Measurements from ENCODE around the gene PF4V1.

Gene PF4V1

GRCh38 chr4:73847526-73848182, 5.4 kb upstream of the PF4V1 start:
- no peak for DNase-seq (ENCODE audit: low read depth in 2 of 2)

DNA sequence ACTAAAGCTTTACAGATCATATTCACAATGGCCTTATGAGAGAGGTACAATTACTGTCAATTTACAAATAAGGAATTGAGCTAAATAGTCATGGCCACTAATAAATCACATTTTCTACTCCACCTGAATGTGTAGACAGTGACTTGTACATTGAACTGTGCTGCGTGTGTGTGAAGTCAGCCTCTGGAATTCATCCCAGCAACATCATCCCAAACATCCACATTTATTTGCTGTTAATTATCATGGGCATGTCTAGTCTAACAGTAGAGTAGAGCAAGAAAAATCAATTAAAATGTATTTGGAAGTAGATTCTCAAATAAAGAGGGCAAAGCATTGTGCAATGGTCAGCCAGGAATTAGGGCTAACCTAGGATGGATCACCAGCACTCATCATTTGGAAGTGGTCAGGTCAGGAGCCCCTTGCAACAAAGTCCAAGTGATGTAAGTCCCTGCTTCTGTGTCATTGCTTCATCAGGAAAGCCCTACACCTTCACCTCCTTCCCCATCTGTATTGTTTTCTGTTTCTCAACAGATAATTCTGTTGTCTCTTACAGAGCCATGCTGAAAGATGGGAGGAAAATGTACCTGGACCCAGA, 4.8 kb upstream of the PF4V1 start:
- no peak for DNase-seq (ENCODE audit: low read depth in 2 of 2)

DNA sequence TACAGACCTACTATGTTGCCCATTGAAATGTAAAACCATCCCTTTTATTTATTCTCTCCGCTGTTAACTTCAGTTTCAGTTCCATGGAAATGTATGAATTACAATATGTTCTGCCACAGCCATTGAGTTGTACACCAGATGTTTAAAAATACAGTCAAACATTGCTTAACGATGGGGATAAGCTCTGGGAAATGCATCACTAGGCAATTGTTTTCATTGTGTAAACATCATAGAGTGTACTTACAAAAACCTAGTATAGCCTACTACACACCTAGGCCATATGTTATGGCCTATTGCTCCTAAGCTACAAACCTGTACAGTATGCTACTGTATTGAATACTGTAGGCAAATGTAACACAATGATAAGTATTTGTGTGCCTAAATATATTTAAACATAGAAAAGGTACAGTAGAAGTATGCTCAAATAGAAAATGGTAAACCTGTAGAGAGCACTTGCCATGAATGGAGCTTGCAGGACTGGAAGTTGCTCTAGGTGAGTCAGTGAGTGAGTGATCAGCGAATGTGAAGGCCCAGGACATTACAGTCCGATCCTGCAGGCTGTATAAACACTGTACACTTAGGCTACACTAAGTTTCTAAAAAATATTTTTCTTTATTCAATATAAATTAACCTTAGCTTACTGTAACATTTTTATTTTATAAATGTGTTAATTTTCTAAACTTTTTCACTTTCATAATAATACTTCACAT, 2.7 kb upstream of the PF4V1 start:
- no peak for DNase-seq (ENCODE audit: low read depth in 2 of 2)

- no peak for DNase-seq (ENCODE audit: low read depth in 2 of 2)
These were observed 1.8 kb upstream of the PF4V1 start for GRCh38 chr4:73851293-73851692.

- DNase-seq (ENCODE audit: low read depth in 2 of 2) = no peak
These were observed 325 bp upstream of the PF4V1 start for GRCh38 chr4:73852771-73853170.

- no peak for DNase-seq (ENCODE audit: low read depth in 2 of 2)
These were observed 800 bp downstream of the PF4V1 start for GRCh38 chr4:73853718-73854473.

GRCh38 chr4:73855406-73855805, 2.3 kb downstream of the PF4V1 start:
- DNase-seq (ENCODE audit: low read depth in 2 of 2) = no peak

DNA sequence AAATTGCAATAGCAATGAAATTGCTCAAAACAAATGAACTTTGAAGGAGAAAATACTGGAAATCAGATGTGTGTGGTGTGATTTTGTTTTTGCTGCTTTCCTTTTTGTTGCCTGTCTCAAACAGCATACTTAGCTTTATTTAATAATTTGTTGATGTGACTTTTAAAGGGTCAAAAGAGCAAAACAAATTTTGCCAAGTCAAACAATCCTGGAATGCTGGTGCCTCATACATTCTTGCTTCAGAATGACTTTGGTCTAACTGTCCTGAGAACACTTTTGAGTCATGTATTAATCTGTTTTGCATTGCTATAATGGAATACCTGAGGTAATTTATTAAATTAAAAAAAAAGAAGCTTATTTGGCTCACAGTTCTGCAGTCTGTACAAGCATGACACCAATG, 3.4 kb downstream of the PF4V1 start:
- no peak for DNase-seq (ENCODE audit: low read depth in 2 of 2)

DNA sequence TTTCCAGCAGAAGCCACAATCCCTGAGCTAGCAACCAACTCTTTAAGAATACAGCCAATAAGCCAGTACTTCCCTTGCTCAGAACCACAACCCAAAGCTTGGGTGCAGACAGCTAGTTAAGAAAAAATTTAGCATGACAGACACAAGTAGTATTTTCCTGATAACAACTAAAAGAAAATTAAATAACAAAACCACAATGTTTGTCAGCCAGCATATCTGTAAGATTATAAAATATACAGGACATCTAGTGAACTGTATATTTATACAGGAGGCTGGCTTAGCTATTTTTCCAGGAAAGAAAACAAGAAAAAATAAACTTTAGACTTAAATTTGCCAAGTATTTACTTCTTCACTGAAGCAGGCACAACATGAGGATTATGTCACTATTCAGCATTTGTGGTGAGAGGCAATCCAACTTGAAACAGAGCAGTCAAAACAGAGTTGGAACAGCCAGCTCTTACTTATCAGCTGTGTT, 6.6 kb downstream of the PF4V1 start:
- DNase-seq (ENCODE audit: low read depth in 2 of 2) = no peak

DNA sequence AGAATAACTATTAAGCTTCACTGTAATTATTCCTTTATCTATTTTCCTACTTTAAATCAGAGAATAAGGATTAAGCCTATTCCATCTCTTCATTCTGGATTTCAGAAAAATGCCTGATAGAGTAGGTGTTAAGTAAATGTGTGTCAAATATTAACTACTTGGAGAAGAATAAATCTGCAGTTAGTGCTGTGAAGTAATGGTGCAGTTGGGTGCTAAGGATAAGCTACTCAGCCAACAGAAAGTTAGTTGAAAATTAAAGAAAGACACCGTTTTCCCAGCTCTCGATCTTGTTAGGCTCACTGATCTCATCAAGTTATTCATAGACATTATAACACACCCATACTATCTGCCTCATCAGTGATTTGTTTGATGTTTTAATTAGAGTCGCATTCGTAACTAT, 7.1 kb downstream of the PF4V1 start:
- DNase-seq (ENCODE audit: low read depth in 2 of 2) = no peak

DNA sequence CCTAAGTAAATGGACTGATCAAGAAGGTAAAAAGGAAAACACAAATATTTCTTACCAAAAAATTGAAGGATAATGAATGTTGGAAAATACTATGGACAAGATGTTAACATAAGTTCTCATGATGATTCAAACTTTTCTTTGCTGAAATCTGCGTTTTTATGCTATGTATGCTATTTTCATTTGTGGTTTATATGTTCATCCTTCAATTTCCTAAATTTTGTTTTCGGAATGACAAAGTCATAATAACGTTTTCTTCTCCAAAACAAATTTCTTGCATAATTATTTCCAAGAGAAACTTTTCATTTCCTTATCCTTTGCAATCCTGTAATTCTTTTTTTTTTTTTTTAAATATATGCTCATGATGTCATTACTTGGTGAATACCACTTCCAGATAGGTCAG, 7.8 kb downstream of the PF4V1 start:
- no peak for DNase-seq (ENCODE audit: low read depth in 2 of 2)

GRCh38 chr4:73862322-73862721, 9.2 kb downstream of the PF4V1 start:
- no peak for DNase-seq (ENCODE audit: low read depth in 2 of 2)

- no peak for DNase-seq (ENCODE audit: low read depth in 2 of 2)
These were observed 11.3 kb downstream of the PF4V1 start for GRCh38 chr4:73864365-73864764.

DNA sequence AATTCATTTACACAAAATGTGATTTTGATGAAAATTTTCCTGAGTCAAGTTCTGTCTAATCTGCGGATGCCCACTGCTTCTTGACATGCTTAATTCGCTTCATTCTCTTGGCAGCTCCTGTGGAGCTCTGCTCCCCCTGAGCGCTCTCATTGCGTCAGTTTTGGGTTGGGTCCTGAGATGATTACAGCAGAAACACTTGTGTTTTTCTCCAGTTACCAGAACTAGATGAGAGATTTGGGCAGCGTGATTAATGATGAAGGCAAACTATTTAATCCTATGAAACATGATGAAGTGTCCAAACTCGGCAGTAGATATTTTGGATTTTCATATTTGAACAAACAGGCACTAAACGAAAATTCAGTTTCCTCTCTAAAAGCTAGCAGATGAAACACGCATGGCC, 11.9 kb downstream of the PF4V1 start:
- DNase-seq (ENCODE audit: low read depth in 2 of 2) = no peak

- no peak for DNase-seq (ENCODE audit: low read depth in 2 of 2)
These were observed 12.5 kb downstream of the PF4V1 start for GRCh38 chr4:73865431-73866096.

DNA sequence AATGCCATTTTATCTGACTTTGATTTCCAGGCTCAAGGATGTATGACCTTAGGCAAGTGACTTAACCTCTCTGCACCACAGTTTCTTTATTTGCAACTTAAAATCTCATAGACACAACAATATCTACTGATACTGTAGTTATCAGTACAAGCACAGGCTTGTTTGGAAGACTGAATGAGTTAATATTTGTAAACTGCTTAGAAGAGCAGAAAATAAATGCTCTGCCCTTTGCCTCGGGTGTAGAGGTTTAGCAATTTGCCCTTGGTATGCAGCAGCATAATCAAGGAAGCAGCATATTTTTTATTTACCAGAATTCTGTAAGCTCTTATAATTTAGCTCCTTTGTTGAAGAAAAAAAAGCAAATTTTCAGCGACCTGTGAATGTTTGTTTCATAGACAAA, 13.2 kb downstream of the PF4V1 start:
- no peak for DNase-seq (ENCODE audit: low read depth in 2 of 2)

- DNase-seq (ENCODE audit: low read depth in 2 of 2) = no peak
These were observed 14.7 kb downstream of the PF4V1 start for GRCh38 chr4:73867783-73868182.

DNA sequence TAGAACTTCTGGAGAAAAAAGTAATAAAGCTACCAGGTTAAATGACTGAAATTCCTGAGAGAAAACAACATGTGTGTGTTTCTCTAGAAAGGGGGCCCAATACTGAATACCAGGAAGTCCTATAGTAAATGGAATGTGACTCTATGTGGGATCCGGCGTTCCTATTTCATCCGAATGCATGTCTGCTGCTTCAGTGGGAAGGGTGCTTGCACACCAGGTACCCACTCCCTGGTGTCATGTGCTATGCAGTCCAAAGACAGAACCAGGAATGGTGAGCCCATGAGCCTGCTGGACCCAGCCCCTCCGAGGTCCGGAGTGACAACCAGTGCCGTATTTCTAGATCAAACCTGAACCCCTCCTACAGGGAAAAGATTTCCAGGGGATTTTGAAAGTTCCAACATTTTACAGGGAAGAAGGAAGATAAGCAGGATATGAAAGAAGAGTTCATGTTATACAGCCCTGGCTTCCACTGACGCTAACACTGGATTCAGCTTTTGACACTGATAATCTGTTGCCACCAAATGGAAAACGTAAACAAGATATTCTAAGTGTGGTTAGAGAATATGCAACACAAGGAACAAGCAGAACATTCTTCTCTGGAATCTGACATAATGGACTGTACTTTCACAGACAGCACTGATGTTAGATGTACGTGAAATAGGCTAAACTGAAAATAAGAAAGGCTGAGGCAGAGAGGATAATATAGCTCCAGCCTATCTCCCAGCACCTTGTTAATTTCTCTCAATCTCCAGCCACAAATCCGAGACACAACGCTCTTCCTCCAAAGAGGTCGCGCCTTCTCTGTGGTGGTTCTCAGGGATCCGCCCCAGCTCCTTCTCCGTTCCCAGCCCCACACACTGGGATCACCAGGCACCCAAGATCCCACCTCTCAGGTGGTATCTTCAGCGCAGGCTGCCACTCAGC, 15.4 kb downstream of the PF4V1 start:
- DNase-seq (ENCODE audit: low read depth in 2 of 2) = no peak

DNA sequence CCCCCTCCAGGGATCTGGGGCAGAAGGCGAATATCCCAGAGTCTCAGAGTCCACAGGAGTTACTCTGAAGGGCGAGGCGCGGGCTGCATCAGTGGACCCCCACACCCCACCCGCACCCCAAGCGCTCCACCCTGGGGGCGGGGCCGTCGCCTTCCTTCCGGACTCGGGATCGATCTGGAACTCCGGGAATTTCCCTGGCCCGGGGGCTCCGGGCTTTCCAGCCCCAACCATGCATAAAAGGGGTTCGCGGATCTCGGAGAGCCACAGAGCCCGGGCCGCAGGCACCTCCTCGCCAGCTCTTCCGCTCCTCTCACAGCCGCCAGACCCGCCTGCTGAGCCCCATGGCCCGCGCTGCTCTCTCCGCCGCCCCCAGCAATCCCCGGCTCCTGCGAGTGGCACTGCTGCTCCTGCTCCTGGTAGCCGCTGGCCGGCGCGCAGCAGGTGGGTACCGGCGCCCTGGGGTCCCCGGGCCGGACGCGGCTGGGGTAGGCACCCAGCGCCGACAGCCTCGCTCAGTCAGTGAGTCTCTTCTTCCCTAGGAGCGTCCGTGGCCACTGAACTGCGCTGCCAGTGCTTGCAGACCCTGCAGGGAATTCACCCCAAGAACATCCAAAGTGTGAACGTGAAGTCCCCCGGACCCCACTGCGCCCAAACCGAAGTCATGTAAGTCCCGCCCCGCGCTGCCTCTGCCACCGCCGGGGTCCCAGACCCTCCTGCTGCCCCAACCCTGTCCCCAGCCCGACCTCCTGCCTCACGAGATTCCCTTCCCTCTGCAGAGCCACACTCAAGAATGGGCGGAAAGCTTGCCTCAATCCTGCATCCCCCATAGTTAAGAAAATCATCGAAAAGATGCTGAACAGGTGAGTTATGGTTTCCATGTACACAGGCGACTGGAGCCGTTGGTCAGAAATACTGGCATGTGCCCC, 16.3 kb downstream of the PF4V1 start, which contains the start of gene CXCL1:
TSS of gene CXCL1 (plus strand) at position 264 of the 926 bp plus-strand sequence. CDS start at position 342, 78 bp downstream.
- no peak for DNase-seq (ENCODE audit: low read depth in 2 of 2)

GRCh38 chr4:73870260-73870659, 17.2 kb downstream of the PF4V1 start:
- no peak for DNase-seq (ENCODE audit: low read depth in 2 of 2)
